K562 (cell line): ENCODE data around the gene PPP6R1. TPM values are rescaled to one million over a fixed set of nuclear protein-coding genes. Genes with fewer than 3 reads are reported as not detected.

Experiments
- ATAC-seq: fragments of 200-7000 bp; cut with Tn5 transposase; 3 replicates; pipeline ENCODE4 v1.9.1; 2020; ENCODE audit warnings: moderate library complexity
- BruUV-seq: library from RNA; stranded (reverse); fragments of 400-500 nt; replicated peaks from 2 replicates; lab custom pipeline; 2021; lab: Mats Ljungman, UMichigan
- CTCF ChIA-PET: fragments of 300-600 bp; formaldehyde crosslinking; extraction: SDS; loops from one replicate; lab custom pipeline; 2021; ENCODE audit warnings: low intra/inter-chr PET ratio; lab: Yijun Ruan, JAX
- POLR2A ChIA-PET: fragments of 300-600, 350-650 bp; sonication (Branson Sonifier 250); formaldehyde crosslinking; extraction: SDS; loops from one replicate; lab custom pipeline; 2021; ENCODE audit warnings: antibody characterized with exemption, inconsistent platforms; lab: Yijun Ruan, JAX
- DNase-seq, 4 experiments: peaks; one replicate each; pipeline versions ENCODE4 v3.0.0 to v3.0.0-alpha.2; 2011 to 2018; ENCODE audit warnings: low spot score in 3 of 4, mixed read lengths in 3 of 4; ENCODE audit errors: extremely low read depth in 1 of 4
- FAIRE-seq: peaks from 2 replicates; lab custom pipeline; 2011; peaks lifted over from hg19 to GRCh38; lab: Jason Lieb, UNC
- H2AFZ ChIP-seq: 2 replicates; pipeline ENCODE4 v1.6.0; 2011; ENCODE audit warnings: low read depth, low read length, control low read depth, inconsistent platforms
- H3K27ac ChIP-seq: fragments of 200-600 bp; 3 replicates; pipeline ENCODE4 v1.8.0; 2011; ENCODE audit warnings: low read depth, mild to moderate bottlenecking, control low read depth, inconsistent platforms, low read length, moderate library complexity, mixed read lengths; ENCODE audit errors: extremely low read depth
- H3K27me3 ChIP-seq, 2 experiments: fragments of 300-600 bp in 1 of 2; 2 replicates in 1 of 2; 3 replicates in 1 of 2; pipeline versions ENCODE4 v1.6.0 to v1.8.0; 2011; ENCODE audit warnings: inconsistent platforms in 2 of 2, low read length in 2 of 2, mild to moderate bottlenecking in 1 of 2, mixed read lengths in 1 of 2, moderate library complexity in 1 of 2; ENCODE audit not compliant: control insufficient read depth in 2 of 2, insufficient read depth in 2 of 2
- H3K36me3 ChIP-seq: fragments of 300-600 bp; 3 replicates; pipeline ENCODE4 v1.8.0; 2011; ENCODE audit warnings: mild to moderate bottlenecking, low read length, inconsistent platforms; ENCODE audit not compliant: control insufficient read depth, insufficient read depth
- H3K4me1 ChIP-seq, 2 experiments: fragments of 200-600 bp in 1 of 2; replicated peaks in 1 of 2; 2 replicates in 1 of 2; 3 replicates in 1 of 2; pipeline versions ENCODE4 v1.5.1 to v1.8.0; 2011; ENCODE audit warnings: inconsistent platforms in 2 of 2, low read length in 2 of 2, mild to moderate bottlenecking in 1 of 2, mixed read lengths in 1 of 2, moderate library complexity in 1 of 2; ENCODE audit not compliant: control insufficient read depth in 2 of 2, insufficient read depth in 2 of 2
- H3K4me2 ChIP-seq: 2 replicates; pipeline ENCODE4 v1.6.1; 2011; ENCODE audit warnings: low read length, control low read depth, inconsistent platforms, mixed read lengths; ENCODE audit not compliant: insufficient read depth
- H3K4me3 ChIP-seq: fragments of 200-600 bp; sonication (generic), shearing (Covaris generic); 2 replicates; pipeline ENCODE4 v1.5.1; 2016; ENCODE audit warnings: control low read depth, inconsistent platforms
- H3K79me2 ChIP-seq: fragments of 200-600 bp; 3 replicates; pipeline ENCODE4 v1.8.0; 2011; ENCODE audit warnings: low read length, inconsistent platforms; ENCODE audit not compliant: control insufficient read depth, insufficient read depth
- H3K9ac ChIP-seq, 2 experiments: 2 replicates each; pipeline versions ENCODE4 v1.6.0 to v1.6.1; 2011; ENCODE audit warnings: low read depth in 2 of 2, low read length in 2 of 2, control low read depth in 1 of 2, inconsistent platforms in 1 of 2, mild to moderate bottlenecking in 1 of 2, mixed read lengths in 1 of 2; ENCODE audit not compliant: insufficient read depth in 1 of 2
- H3K9me1 ChIP-seq: one replicate; pipeline ENCODE4 v1.6.0; 2011; ENCODE audit warnings: inconsistent platforms, mild to moderate bottlenecking, low read length, moderate library complexity; ENCODE audit not compliant: control insufficient read depth, insufficient read depth
- H3K9me3 ChIP-seq: replicated peaks from 2 replicates; pipeline ENCODE4 v1.5.1; 2011; ENCODE audit warnings: low read depth, low read length, inconsistent platforms; ENCODE audit not compliant: control insufficient read depth, insufficient read depth
- H4K20me1 ChIP-seq: replicated peaks from 2 replicates; pipeline ENCODE4 v1.6.1; 2011; ENCODE audit warnings: low read length, inconsistent platforms, mixed read lengths; ENCODE audit not compliant: control insufficient read depth, insufficient read depth
- PRDM10 ChIP-seq: fragments of 450-650 bp; IDR thresholded peaks from 2 replicates; pipeline ENCODE4 v1.6.1; 2018; ENCODE audit not compliant: partially characterized antibody
- TOE1 ChIP-seq, 2 experiments: fragments of 450-650 bp in 1 of 2; sonication (generic) in 1 of 2; formaldehyde crosslinking in 1 of 2; IDR thresholded peaks; 2 replicates each; pipeline versions ENCODE4 v1.7.1 to v1.8.0; 2016 to 2022; ENCODE audit warnings: borderline replicate concordance in 2 of 2, mild to moderate bottlenecking in 2 of 2, antibody characterized with exemption in 1 of 2, inconsistent platforms in 1 of 2, low read depth in 1 of 2, missing genetic modification reagents in 1 of 2, moderate library complexity in 1 of 2
- WGBS: fragments of 100-300 bp; shearing (Covaris generic); methylation state at CpG from one replicate; pipeline ENCODE4 v1.1.6; 2016; ENCODE audit warnings: low coverage, mixed read lengths; ENCODE audit not compliant: insufficient coverage; ENCODE audit errors: missing lambda C conversion rate; 5-methylcytosine and 5-hydroxymethylcytosine counted together
- in situ Hi-C: fragments of 300-500 bp; cut with MboI; formaldehyde crosslinking; loops from 4 replicates; pipeline ENCODE4 v1.15.0; 2018; ENCODE audit warnings: inconsistent platforms, mixed read lengths
- intact Hi-C: fragments of 100-400 bp; cut with micrococcal nuclease; formaldehyde crosslinking; loops from 2 replicates; pipeline ENCODE4 v1.14.2; 2022
- polyA plus RNA-seq, 8 experiments: library from polyadenylated mRNA; depleted of rRNA in 4 of 8; stranded (reverse) in 5 of 8; unstranded in 3 of 8; fragments of >200 nt; fragmentation: Nextera tagmentation in 2 of 8; fragmentation: Illumina TruSeq in 1 of 8; extraction: Ambion mirVana in 2 of 8; extraction: Trizol in 1 of 8; gene quantifications; 2 replicates each; pipeline versions ENCODE4 v1.2.1 to v1.2.3, GENCODE V29; 2011 to 2014; ENCODE audit warnings: inconsistent platforms in 1 of 8, missing spikeins in 1 of 8
- total RNA-seq, 7 experiments: library from RNA; depleted of rRNA in 6 of 7; stranded (reverse); fragments of >200 nt in 6 of 7; fragmentation: Illumina TruSeq in 2 of 7; extraction: Trizol in 2 of 7; gene quantifications; 2 replicates each; pipeline versions ENCODE4 v1.2.1 to v1.2.3, GENCODE V29; 2011 to 2021; ENCODE audit warnings: low replicate concordance in 1 of 7

The PPP6R1 gene
- total and polyA plus RNA-seq, 9 of the 15 experiments (the other 6 are each of a cell fraction or from before 2014, with no cell fraction given), result 0.48 to 135 (median 37.2) TPM

DNA sequence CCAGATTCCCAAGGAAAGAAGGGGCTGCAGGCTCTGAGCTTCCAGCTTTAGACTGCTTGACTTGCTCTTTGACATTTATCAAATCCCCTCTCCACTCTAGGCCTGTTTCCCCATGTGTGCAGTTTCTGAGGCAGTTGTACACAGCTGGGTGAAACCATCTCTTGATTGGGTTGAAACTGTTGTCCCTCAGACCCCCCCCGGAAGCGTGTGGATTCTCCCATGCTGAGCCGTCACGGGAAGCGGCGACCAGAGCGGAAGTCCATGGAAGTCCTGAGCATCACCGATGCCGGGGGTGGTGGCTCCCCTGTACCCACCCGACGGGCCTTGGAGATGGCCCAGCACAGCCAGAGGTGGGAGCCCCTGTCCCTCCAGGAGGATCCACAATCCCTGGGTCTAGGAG, 44.7 kb upstream of the PPP6R1 start:
- no peaks in the 10 kb centered on the region; the same call in 1 of the 2 replicates for H3K9me3 ChIP-seq

More for the DNA sequence above, 44.7 kb upstream of the PPP6R1 start:
- no TSS peak for BruUV-seq
- intact Hi-C loops, result loop anchor here (5.0 kb wide), 2 partner anchors 34 to 84 kb away; partner anchors contain the start of genes KMT5C and RPL28
- in situ Hi-C loops, result no loop called here
- Histone ChIP-seq H3K4me1 (peaks cover 9 to 47% of the 10 kb centered on the region in 2 experiments; a peak in 4 of 5 replicates), H3K36me3 (peaks cover 5% of the 10 kb centered on the region; the same call in 1 of the 3 replicates), H3K9me1 (no peaks in the 10 kb centered on the region), H4K20me1 (no peaks in the 10 kb centered on the region), H3K4me2 (no peak overlapping the region), H3K27ac (no peak overlapping the region), H2AFZ (no peak overlapping the region), H3K4me3 (no peak overlapping the region), H3K27me3 (no peaks in the 10 kb centered on the region), H3K79me2 (no peaks in the 10 kb centered on the region), H3K9ac (0 out of 4 replicates have a peak overlapping the region, but pooled peaks of 1 of the 2 experiments have one; percentile 4)
- ATAC-seq (no peak), DNase-seq (no peak), FAIRE-seq (no peak)
- POLR2A ChIA-PET, result interaction anchor here (0.5 to 2.6 kb wide), 4 partner anchors 10 to 344 kb away, joined by 3 to 12 read pairs (median 4); partner anchors contain the start of genes CCDC106 and UBE2S
- CTCF ChIA-PET, result no interaction called here
- 82% methylated on average over 11 of the region's 11 CpGs for whole genome bisulfite sequencing
- TF ChIP-seq PRDM10 (peak; percentile 95), TOE1 (IDR thresholded peaks at IDR 0.05; ENCODE audit: borderline replicate concordance) (no peak), TOE1 (CRISPR knock-in tag; IDR thresholded peaks at IDR 0.05; ENCODE audit: borderline replicate concordance, low read depth) (no peak)
